ENCODE results near the gene JAK3.

GRCh38 chr19:17784201-17785008, 63.4 kb downstream of the JAK3 start:
- no peak for TF ChIP-seq POLR2A (IDR thresholded peaks at IDR 0.05; ENCODE audit: low read depth, low read length)
- no peak for TF ChIP-seq POLR2AphosphoS5 (IDR thresholded peaks at IDR 0.05; ENCODE audit: low read depth, low read length)
- TF ChIP-seq TAF1 (IDR thresholded peaks at IDR 0.05; ENCODE audit: low read depth, low read length): no peak
- no peak for TF ChIP-seq SPI1 (IDR thresholded peaks at IDR 0.05; ENCODE audit: low read depth, low read length)

Data from GM12891 (cell line).